Common myeloid progenitor, CD34-positive (primary cell): ENCODE data around the gene SLC12A2.
A peak's percentile ranks its signal among the peaks of the same experiment; 100 is the strongest.

ENCODE experiments used
- CTCF ChIA-PET: fragments of 350-600 bp; sonication (Branson Sonifier 250); formaldehyde crosslinking; loops from one replicate; lab custom pipeline; 2021; ENCODE audit warnings: antibody characterized with exemption; lab: Charles Lee
- POLR2A ChIA-PET: fragments of 350-600 bp; sonication (Branson Sonifier 250); formaldehyde crosslinking; loops from one replicate; lab custom pipeline; 2021; ENCODE audit warnings: antibody characterized with exemption; lab: Charles Lee
- DNase-seq, 3 donors: peaks; one replicate each; pipeline versions ENCODE4 v3.0.0 to v3.0.0-alpha.2; 2013
- H3K27ac ChIP-seq, 2 experiments: 1 replicate in 1 of 2; 2 replicates in 1 of 2; pipeline ENCODE4 v1.7.0; 2013; ENCODE audit warnings: inconsistent platforms in 2 of 2, low read length in 2 of 2, mild to moderate bottlenecking in 2 of 2, low read depth in 1 of 2, moderate library complexity in 1 of 2; ENCODE audit not compliant: severe bottlenecking in 2 of 2, insufficient read depth in 1 of 2, poor library complexity in 1 of 2
- H3K27me3 ChIP-seq, 5 experiments: replicated peaks in 2 of 5; 1 replicate in 3 of 5; 2 replicates in 2 of 5; pipeline versions ENCODE4 v1.6.1 to v1.7.0; 2013; ENCODE audit warnings: low read length in 4 of 5, mild to moderate bottlenecking in 2 of 5, moderate library complexity in 2 of 5, inconsistent platforms in 1 of 5; ENCODE audit not compliant: insufficient read depth in 5 of 5, control insufficient read depth in 4 of 5
- H3K36me3 ChIP-seq, 4 experiments: 1 replicate in 2 of 4; 2 replicates in 2 of 4; pipeline versions ENCODE4 v1.6.1 to v1.7.0; 2013; ENCODE audit warnings: low read length in 3 of 4, control low read depth in 1 of 4, mild to moderate bottlenecking in 1 of 4; ENCODE audit not compliant: control insufficient read depth in 4 of 4, insufficient read depth in 4 of 4
- H3K4me1 ChIP-seq, 4 experiments: 1 replicate in 3 of 4; 2 replicates in 1 of 4; pipeline versions ENCODE4 v1.6.1 to v1.7.1; 2013; ENCODE audit warnings: low read length in 3 of 4, mild to moderate bottlenecking in 3 of 4, control low read depth in 1 of 4, inconsistent platforms in 1 of 4, moderate library complexity in 1 of 4; ENCODE audit not compliant: control insufficient read depth in 4 of 4, insufficient read depth in 4 of 4; ENCODE audit errors: control extremely low read depth in 1 of 4
- H3K4me3 ChIP-seq, 7 experiments: 1 replicate in 4 of 7; 2 replicates in 3 of 7; pipeline versions ENCODE4 v1.5.1 to v1.7.0; 2013; ENCODE audit warnings: mild to moderate bottlenecking in 7 of 7, low read length in 6 of 7, moderate library complexity in 6 of 7, inconsistent platforms in 2 of 7, low read depth in 2 of 7, control low read depth in 1 of 7; ENCODE audit not compliant: insufficient read depth in 4 of 7, control insufficient read depth in 1 of 7; ENCODE audit errors: extremely low read depth in 1 of 7
- H3K9me3 ChIP-seq, 5 experiments: 1 replicate in 4 of 5; 2 replicates in 1 of 5; pipeline versions ENCODE4 v1.6.1 to v1.7.1; 2013; ENCODE audit warnings: low read length in 4 of 5, mild to moderate bottlenecking in 2 of 5, inconsistent platforms in 1 of 5, low read depth in 1 of 5, moderate library complexity in 1 of 5; ENCODE audit not compliant: control insufficient read depth in 4 of 5, insufficient read depth in 2 of 5; ENCODE audit errors: control extremely low read depth in 1 of 5
- WGBS: methylation state at CpG from one replicate; pipeline ENCODE4 v1.1.5; 2013; ENCODE audit not compliant: insufficient coverage; 5-methylcytosine and 5-hydroxymethylcytosine counted together

Gene SLC12A2

GRCh38 chr5:128174951-128175350 lies 91.4 kb downstream of the SLC12A2 start:
- ChIA-PET CTCF (no interaction called here), POLR2A (no interaction called here)
- 100% methylated on average over 2 of the region's 2 CpGs for WGBS
- H3K27me3 ChIP-seq, result no peaks in the 10 kb centered on the region
- H3K9me3 ChIP-seq, result peaks cover 0 to 3% (median 0%) of the 10 kb centered on the region in 5 experiments
- no peak for DNase-seq
- peaks cover 3 to 17% (median 7%) of the 10 kb centered on the region in 4 experiments for H3K36me3 ChIP-seq
- H3K4me1 ChIP-seq, result no peaks in the 10 kb centered on the region
- H3K27ac ChIP-seq, result no peak overlapping the region
- no peak overlapping the region for H3K4me3 ChIP-seq

- 100% methylated on average over 1 of the region's 2 CpGs for WGBS
- Histone ChIP-seq H3K36me3 (peaks cover 0 to 2% (median 0%) of the 10 kb centered on the region in 4 experiments), H3K4me3 (no peak overlapping the region), H3K27me3 (no peaks in the 10 kb centered on the region), H3K9me3 (no peaks in the 10 kb centered on the region), H3K27ac (no peak overlapping the region), H3K4me1 (no peaks in the 10 kb centered on the region)
- DNase-seq, result no peak
- ChIA-PET CTCF (no interaction called here), POLR2A (no interaction called here)
Observed at GRCh38 chr5:128192368-128192767, 108.8 kb downstream of the SLC12A2 start.

GRCh38 chr5:128193665-128194390 lies 110.3 kb downstream of the SLC12A2 start:
- no peak for DNase-seq
- ChIA-PET POLR2A (no interaction called here), CTCF (interaction anchor here (0.6 to 0.7 kb wide), 3 partner anchors 12 to 322 kb away, joined by 3 to 4 read pairs (median 4); no protein-coding TSS in a partner anchor)
- H3K4me1 ChIP-seq, result peaks cover 0 to 3% (median 0%) of the 10 kb centered on the region in 4 experiments
- no peaks in the 10 kb centered on the region for H3K27me3 ChIP-seq
- H3K27ac ChIP-seq, result no peak overlapping the region
- no peaks in the 10 kb centered on the region for H3K9me3 ChIP-seq
- H3K36me3 ChIP-seq, result peaks cover 0 to 2% (median 0%) of the 10 kb centered on the region in 4 experiments
- no peak overlapping the region for H3K4me3 ChIP-seq
- no CpG with 5 or more reads among the region's 3 CpGs for whole genome bisulfite sequencing

- peaks cover 0 to 3% (median 0%) of the 10 kb centered on the region in 4 experiments for H3K4me1 ChIP-seq
- POLR2A ChIA-PET, result no interaction called here
- CTCF ChIA-PET, result no interaction called here
- H3K9me3 ChIP-seq, result no peaks in the 10 kb centered on the region
- WGBS, result 100% methylated on average over 1 of the region's 1 CpG
- H3K27me3 ChIP-seq, result no peaks in the 10 kb centered on the region
- DNase-seq, result no peak
- no peaks in the 10 kb centered on the region for H3K36me3 ChIP-seq
- no peak overlapping the region for H3K4me3 ChIP-seq
- no peak overlapping the region for H3K27ac ChIP-seq
Observed at GRCh38 chr5:128195316-128195715, 111.8 kb downstream of the SLC12A2 start.

GRCh38 chr5:128196080-128196479 lies 112.5 kb downstream of the SLC12A2 start:
- no peaks in the 10 kb centered on the region for H3K9me3 ChIP-seq
- POLR2A ChIA-PET, result no interaction called here
- H3K27me3 ChIP-seq, result no peaks in the 10 kb centered on the region
- H3K4me1 ChIP-seq, result peaks cover 0 to 7% (median under 1%) of the 10 kb centered on the region in 4 experiments
- no peak overlapping the region for H3K4me3 ChIP-seq
- H3K36me3 ChIP-seq, result no peaks in the 10 kb centered on the region
- no peak for DNase-seq
- WGBS, result 100% methylated on average over 1 of the region's 2 CpGs
- H3K27ac ChIP-seq, result no peak overlapping the region
- CTCF ChIA-PET, result no interaction called here

- ChIA-PET CTCF (interaction anchor here (1.4 to 1.6 kb wide), 2 partner anchors 27 to 659 kb away, joined by 3 read pairs; no protein-coding TSS in a partner anchor), POLR2A (no interaction called here)
- no peaks in the 10 kb centered on the region for H3K36me3 ChIP-seq
- no peaks in the 10 kb centered on the region for H3K27me3 ChIP-seq
- H3K4me3 ChIP-seq, result no peak overlapping the region
- H3K4me1 ChIP-seq, result peaks cover 0 to 14% (median 7%) of the 10 kb centered on the region in 4 experiments
- no peak overlapping the region for H3K27ac ChIP-seq
- no peaks in the 10 kb centered on the region for H3K9me3 ChIP-seq
- WGBS, result 74% methylated on average over 2 of the region's 3 CpGs
- DNase-seq, result peak; percentile 30 to 69 (median 56)
Observed at GRCh38 chr5:128196791-128197190, 113.2 kb downstream of the SLC12A2 start.

GRCh38 chr5:128197896-128198522 lies 114.4 kb downstream of the SLC12A2 start:
- WGBS, result 84% methylated on average over 3 of the region's 4 CpGs
- DNase-seq, result peak in 1 of 3 donors; percentile 13
- Histone ChIP-seq H3K27ac (no peak overlapping the region), H3K4me3 (no peak overlapping the region), H3K4me1 (peaks cover 0 to 16% (median 7%) of the 10 kb centered on the region in 4 experiments), H3K9me3 (no peaks in the 10 kb centered on the region), H3K36me3 (no peaks in the 10 kb centered on the region), H3K27me3 (no peaks in the 10 kb centered on the region)
- ChIA-PET CTCF (interaction anchor here (1.1 to 1.6 kb wide), 4 partner anchors 28 to 661 kb away, joined by 3 read pairs; no protein-coding TSS in a partner anchor), POLR2A (no interaction called here)
